ENCODE data around the gene GTF3C2. TPM values are rescaled to one million over a fixed set of nuclear protein-coding genes. Genes with fewer than 3 reads are reported as not detected.

GTF3C2 gene
- total and polyA plus RNA-seq, 2 of the 13 experiments (the other 11 are each of a cell fraction or from before 2014, with no cell fraction given): 77.5 to 130 TPM

DNA sequence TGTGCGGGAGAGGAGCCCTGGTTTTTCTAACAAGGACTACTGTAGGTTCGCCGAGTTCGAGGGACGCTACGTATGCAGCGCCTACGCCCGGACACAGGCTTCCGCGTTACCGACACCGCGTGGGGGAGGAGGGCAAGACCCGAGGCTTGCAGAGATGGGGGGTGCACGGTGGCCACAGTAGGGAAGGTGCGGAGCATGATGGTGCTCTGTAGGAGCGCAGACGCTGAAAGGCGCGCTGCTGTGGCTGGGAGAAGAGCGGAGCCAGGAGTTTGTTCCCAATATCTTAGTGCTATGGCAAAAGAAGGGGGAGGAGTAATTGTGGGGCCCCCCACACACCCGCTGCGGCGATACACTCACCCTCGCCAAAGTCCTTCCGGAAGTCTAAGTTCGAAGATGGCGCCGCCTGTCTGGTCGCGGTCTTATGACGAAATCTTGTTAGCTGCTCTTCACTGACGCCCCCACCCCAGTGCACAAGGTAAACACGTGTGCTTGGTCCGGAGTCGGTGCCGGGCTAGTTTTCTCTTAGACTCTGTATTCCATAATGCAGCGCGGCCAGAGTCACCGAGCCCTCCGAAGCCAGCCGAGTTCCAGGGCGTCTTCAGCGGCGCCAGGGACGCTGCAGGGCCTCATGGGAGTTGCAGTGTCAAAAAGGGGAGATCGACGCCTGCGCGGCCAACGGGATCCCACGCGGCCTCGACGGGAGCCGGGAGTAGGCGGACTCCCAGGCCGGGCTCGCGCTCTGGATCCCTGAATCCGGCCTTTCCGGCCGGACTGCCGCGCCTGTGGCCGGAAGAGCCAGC lies at the start of gene GTF3C2 (continued):
- TF ChIP-seq, protein P1, sequence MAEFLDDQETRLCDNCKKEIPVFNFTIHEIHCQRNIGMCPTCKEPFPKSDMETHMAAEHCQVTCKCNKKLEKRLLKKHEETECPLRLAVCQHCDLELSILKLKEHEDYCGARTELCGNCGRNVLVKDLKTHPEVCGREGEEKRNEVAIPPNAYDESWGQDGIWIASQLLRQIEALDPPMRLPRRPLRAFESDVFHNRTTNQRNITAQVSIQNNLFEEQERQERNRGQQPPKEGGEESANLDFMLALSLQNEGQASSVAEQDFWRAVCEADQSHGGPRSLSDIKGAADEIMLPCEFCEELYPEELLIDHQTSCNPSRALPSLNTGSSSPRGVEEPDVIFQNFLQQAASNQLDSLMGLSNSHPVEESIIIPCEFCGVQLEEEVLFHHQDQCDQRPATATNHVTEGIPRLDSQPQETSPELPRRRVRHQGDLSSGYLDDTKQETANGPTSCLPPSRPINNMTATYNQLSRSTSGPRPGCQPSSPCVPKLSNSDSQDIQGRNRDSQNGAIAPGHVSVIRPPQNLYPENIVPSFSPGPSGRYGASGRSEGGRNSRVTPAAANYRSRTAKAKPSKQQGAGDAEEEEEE (CRISPR knock-in tag; IDR thresholded peaks at IDR 0.05; ENCODE audit: borderline replicate concordance): peak; percentile 93; the same call in 1 of the 2 replicates
- TF ChIP-seq BCL3 (CRISPR knock-in tag; IDR thresholded peaks at IDR 0.05) (peak; percentile 75), ATRX (CRISPR knock-in tag; IDR thresholded peaks at IDR 0.05; ENCODE audit: borderline replicate concordance) (no peak), SNAI1 (CRISPR knock-in tag; IDR thresholded peaks at IDR 0.05; ENCODE audit: borderline replicate concordance) (no peak), ZNF121 (CRISPR knock-in tag; IDR thresholded peaks at IDR 0.05) (no peak), STAT5B (CRISPR knock-in tag; IDR thresholded peaks at IDR 0.05) (no peak), SRF (IDR thresholded peaks at IDR 0.05; ENCODE audit: low read depth, low read length) (no peak; the same call in none of the 2 replicates), RXRA (CRISPR knock-in tag; IDR thresholded peaks at IDR 0.05) (peak; percentile 66; the same call in 1 of the 2 replicates), ZNF281 (CRISPR knock-in tag; IDR thresholded peaks at IDR 0.05; ENCODE audit: borderline replicate concordance) (peak; percentile 86), PHF21A (CRISPR knock-in tag; IDR thresholded peaks at IDR 0.05) (peak; percentile 70), ZKSCAN8 (CRISPR knock-in tag; IDR thresholded peaks at IDR 0.05; ENCODE audit: borderline replicate concordance) (no peak), HNRNPLL (IDR thresholded peaks at IDR 0.05; ENCODE audit: low read depth, low read length, poor library complexity, severe bottlenecking) (peak; percentile 100), TP53 (CRISPR knock-in tag; conservative IDR thresholded peaks at IDR 0.05) (0 out of 2 replicates have a peak, but pooled peaks have one; percentile 20), YY1 (IDR thresholded peaks at IDR 0.05; ENCODE audit: insufficient read depth, insufficient replicate concordance, low read depth, low read length) (peak; percentile 96)
